ENCODE data around the gene PRPSAP1.
A peak's percentile ranks its signal among the peaks of the same experiment; 100 is the strongest.
"Not testable (repeated sequence)": the region's sequence is repeated elsewhere in the genome, so short reads cannot be mapped to it uniquely, and the experiment has no call there.

PRPSAP1 gene

GRCh38 chr17:76276461-76277299 is 77.0 kb downstream of the PRPSAP1 start:
- DNase-seq (ENCODE audit: low read depth) = no peak

- no peak for DNase-seq (ENCODE audit: low read depth)
These were observed 77.7 kb downstream of the PRPSAP1 start for GRCh38 chr17:76276069-76276431.

GRCh38 chr17:76275382-76276068 is 78.2 kb downstream of the PRPSAP1 start:
- DNase-seq (ENCODE audit: low read depth) = no peak

- no peak for DNase-seq (ENCODE audit: low read depth)
These were observed 79.4 kb downstream of the PRPSAP1 start for GRCh38 chr17:76274112-76274956.

GRCh38 chr17:76273445-76274111 is 80.1 kb downstream of the PRPSAP1 start:
- DNase-seq (ENCODE audit: low read depth) = no peak

GRCh38 chr17:76272541-76273444 is 80.9 kb downstream of the PRPSAP1 start:
- peak; percentile 42 for DNase-seq (ENCODE audit: low read depth)

- peak; percentile 70 for DNase-seq (ENCODE audit: low read depth)
These were observed 81.8 kb downstream of the PRPSAP1 start for GRCh38 chr17:76271669-76272540.

GRCh38 chr17:76270770-76271668 is 82.7 kb downstream of the PRPSAP1 start:
- no peak for DNase-seq (ENCODE audit: low read depth)

- DNase-seq (ENCODE audit: low read depth) = no peak
These were observed 83.6 kb downstream of the PRPSAP1 start for GRCh38 chr17:76270127-76270592.

- DNase-seq (ENCODE audit: low read depth) = no peak
These were observed 84.4 kb downstream of the PRPSAP1 start for GRCh38 chr17:76268991-76269981.

GRCh38 chr17:76268015-76268749 is 85.5 kb downstream of the PRPSAP1 start:
- peak; percentile 66 for DNase-seq (ENCODE audit: low read depth)

GRCh38 chr17:76267581-76268001 is 86.1 kb downstream of the PRPSAP1 start:
- not testable (repeated sequence) for DNase-seq (ENCODE audit: low read depth)

- no peak for DNase-seq (ENCODE audit: low read depth)
These were observed 86.6 kb downstream of the PRPSAP1 start for GRCh38 chr17:76267051-76267576.

GRCh38 chr17:76266244-76266938 is 87.3 kb downstream of the PRPSAP1 start:
- no peak for DNase-seq (ENCODE audit: low read depth)

- DNase-seq (ENCODE audit: low read depth) = no peak
These were observed 88.0 kb downstream of the PRPSAP1 start for GRCh38 chr17:76265624-76266243.

Data from stimulated activated CD8-positive, alpha-beta memory T cell treated with anti-CD3 and anti-CD28 coated beads, Interleukin-12 subunit alpha, Interleukin-12 subunit beta, amount 100 ng/mL, for 4 hours (primary cell).